ENCODE data around the gene TNS4. TPM values are rescaled to one million over a fixed set of nuclear protein-coding genes. Genes with fewer than 3 reads are reported as not detected.

The TNS4 gene
- total and polyA plus RNA-seq, 9 of the 15 experiments (the other 6 are each of a cell fraction or from before 2014, with no cell fraction given): 0.04 to 0.73 (median 0.24) TPM; not detected in 1

DNA sequence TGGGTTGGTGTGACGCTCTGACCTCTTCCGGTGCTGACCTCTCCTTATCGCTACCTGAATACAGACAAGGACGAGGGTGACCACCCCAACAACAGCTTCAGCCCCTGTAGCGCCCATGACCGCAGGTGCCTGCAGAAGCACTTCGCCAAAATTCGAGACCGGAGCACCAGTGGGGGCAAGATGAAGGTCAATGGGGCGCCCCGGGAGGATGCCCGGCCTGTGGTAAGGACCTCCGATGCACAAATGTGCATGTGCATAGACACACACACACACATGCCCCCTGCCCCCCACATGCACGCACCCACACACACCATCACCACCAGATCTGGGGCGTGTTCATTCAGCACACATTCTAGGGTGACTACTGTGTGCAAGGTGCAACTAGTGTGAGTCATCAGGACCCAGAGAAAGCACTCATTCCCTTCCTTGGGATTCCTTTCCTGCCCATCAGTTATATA, 48.5 kb downstream of the TNS4 start:
- no peak for ATAC-seq
- 76% methylated on average over 11 of the region's 15 CpGs for WGBS (ENCODE audit: insufficient coverage, low coverage, missing lambda C conversion rate)
- H3K4me2 ChIP-seq (ENCODE audit: insufficient read depth, low read length): no peak overlapping the region
- TF ChIP-seq PTTG1 (tag; IDR thresholded peaks at IDR 0.05; ENCODE audit: low read depth) (no peak), ESRRB (CRISPR knock-in tag; IDR thresholded peaks at IDR 0.05; ENCODE audit: borderline replicate concordance) (no peak), OTX1 (CRISPR knock-in tag; IDR thresholded peaks at IDR 0.05) (no peak), KDM1A (IDR thresholded peaks at IDR 0.05) (no peak), BMI1 (IDR thresholded peaks at IDR 0.05; ENCODE audit: low read length) (no peak), MAZ (CRISPR knock-in tag; conservative IDR thresholded peaks at IDR 0.05 in 1 of 2, IDR thresholded peaks at IDR 0.05 in 1 of 2) (no peak), PHB (CRISPR knock-in tag; IDR thresholded peaks at IDR 0.05) (no peak), DPF2 (IDR thresholded peaks at IDR 0.05) (no peak), HNRNPUL1 (IDR thresholded peaks at IDR 0.05; ENCODE audit: low read length) (no peak), ZBED1 (IDR thresholded peaks at IDR 0.05) (no peak), JUN (IDR thresholded peaks at IDR 0.05; ENCODE audit: borderline replicate concordance, low read depth, low read length) (no peak), JUN (CRISPR knock-in tag; IDR thresholded peaks at IDR 0.05; ENCODE audit: borderline replicate concordance) (no peak), ZZZ3 (IDR thresholded peaks at IDR 0.05) (no peak), MCM7 (IDR thresholded peaks at IDR 0.05) (no peak), CHD2 (IDR thresholded peaks at IDR 0.05; ENCODE audit: low read depth, low read length) (no peak)
- TF ChIP-seq, protein P1, sequence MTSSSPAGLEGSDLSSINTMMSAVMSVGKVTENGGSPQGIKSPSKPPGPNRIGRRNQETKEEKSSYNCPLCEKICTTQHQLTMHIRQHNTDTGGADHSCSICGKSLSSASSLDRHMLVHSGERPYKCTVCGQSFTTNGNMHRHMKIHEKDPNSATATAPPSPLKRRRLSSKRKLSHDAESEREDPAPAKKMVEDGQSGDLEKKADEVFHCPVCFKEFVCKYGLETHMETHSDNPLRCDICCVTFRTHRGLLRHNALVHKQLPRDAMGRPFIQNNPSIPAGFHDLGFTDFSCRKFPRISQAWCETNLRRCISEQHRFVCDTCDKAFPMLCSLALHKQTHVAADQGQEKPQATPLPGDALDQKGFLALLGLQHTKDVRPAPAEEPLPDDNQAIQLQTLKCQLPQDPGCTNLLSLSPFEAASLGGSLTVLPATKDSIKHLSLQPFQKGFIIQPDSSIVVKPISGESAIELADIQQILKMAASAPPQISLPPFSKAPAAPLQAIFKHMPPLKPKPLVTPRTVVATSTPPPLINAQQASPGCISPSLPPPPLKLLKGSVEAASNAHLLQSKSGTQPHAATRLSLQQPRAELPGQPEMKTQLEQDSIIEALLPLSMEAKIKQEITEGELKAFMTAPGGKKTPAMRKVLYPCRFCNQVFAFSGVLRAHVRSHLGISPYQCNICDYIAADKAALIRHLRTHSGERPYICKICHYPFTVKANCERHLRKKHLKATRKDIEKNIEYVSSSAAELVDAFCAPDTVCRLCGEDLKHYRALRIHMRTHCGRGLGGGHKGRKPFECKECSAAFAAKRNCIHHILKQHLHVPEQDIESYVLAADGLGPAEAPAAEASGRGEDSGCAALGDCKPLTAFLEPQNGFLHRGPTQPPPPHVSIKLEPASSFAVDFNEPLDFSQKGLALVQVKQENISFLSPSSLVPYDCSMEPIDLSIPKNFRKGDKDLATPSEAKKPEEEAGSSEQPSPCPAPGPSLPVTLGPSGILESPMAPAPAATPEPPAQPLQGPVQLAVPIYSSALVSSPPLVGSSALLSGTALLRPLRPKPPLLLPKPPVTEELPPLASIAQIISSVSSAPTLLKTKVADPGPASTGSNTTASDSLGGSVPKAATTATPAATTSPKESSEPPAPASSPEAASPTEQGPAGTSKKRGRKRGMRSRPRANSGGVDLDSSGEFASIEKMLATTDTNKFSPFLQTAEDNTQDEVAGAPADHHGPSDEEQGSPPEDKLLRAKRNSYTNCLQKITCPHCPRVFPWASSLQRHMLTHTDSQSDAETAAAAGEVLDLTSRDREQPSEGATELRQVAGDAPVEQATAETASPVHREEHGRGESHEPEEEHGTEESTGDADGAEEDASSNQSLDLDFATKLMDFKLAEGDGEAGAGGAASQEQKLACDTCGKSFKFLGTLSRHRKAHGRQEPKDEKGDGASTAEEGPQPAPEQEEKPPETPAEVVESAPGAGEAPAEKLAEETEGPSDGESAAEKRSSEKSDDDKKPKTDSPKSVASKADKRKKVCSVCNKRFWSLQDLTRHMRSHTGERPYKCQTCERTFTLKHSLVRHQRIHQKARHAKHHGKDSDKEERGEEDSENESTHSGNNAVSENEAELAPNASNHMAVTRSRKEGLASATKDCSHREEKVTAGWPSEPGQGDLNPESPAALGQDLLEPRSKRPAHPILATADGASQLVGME (CRISPR knock-in tag; IDR thresholded peaks at IDR 0.05): no peak
- TF ChIP-seq, protein P2, sequence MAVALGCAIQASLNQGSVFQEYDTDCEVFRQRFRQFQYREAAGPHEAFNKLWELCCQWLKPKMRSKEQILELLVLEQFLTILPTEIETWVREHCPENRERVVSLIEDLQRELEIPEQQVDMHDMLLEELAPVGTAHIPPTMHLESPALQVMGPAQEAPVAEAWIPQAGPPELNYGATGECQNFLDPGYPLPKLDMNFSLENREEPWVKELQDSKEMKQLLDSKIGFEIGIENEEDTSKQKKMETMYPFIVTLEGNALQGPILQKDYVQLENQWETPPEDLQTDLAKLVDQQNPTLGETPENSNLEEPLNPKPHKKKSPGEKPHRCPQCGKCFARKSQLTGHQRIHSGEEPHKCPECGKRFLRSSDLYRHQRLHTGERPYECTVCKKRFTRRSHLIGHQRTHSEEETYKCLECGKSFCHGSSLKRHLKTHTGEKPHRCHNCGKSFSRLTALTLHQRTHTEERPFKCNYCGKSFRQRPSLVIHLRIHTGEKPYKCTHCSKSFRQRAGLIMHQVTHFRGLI (CRISPR knock-in tag; IDR thresholded peaks at IDR 0.05): no peak
- TF ChIP-seq, protein P3, sequence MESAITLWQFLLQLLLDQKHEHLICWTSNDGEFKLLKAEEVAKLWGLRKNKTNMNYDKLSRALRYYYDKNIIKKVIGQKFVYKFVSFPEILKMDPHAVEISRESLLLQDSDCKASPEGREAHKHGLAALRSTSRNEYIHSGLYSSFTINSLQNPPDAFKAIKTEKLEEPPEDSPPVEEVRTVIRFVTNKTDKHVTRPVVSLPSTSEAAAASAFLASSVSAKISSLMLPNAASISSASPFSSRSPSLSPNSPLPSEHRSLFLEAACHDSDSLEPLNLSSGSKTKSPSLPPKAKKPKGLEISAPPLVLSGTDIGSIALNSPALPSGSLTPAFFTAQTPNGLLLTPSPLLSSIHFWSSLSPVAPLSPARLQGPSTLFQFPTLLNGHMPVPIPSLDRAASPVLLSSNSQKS (CRISPR knock-in tag; IDR thresholded peaks at IDR 0.05): no peak

More for the DNA sequence above, 48.5 kb downstream of the TNS4 start:
- intact Hi-C loops (cut with micrococcal nuclease): no loop called here
- H3K4me3 ChIP-seq: no peak overlapping the region
- H3K4me1 ChIP-seq (replicated peaks in 1 of 2; ENCODE audit: control insufficient read depth in 2 of 2, insufficient read depth in 2 of 2, low read length in 2 of 2): peaks cover 5% of the 10 kb centered on the region in 2 experiments; a peak in 3 of 5 replicates
- H3K27ac ChIP-seq (ENCODE audit: extremely low read depth, low read depth, low read length): no peak overlapping the region
- H3K79me2 ChIP-seq (ENCODE audit: control insufficient read depth, insufficient read depth, low read length): no peaks in the 10 kb centered on the region; the same call in 2 of the 3 replicates
- H3K9ac ChIP-seq (ENCODE audit: insufficient read depth in 1 of 2, low read depth in 2 of 2, low read length in 2 of 2): peak overlapping the region in 1 of 2 experiments; percentile 66; a peak in 1 of 4 replicates
- peaks cover 32% of the 10 kb centered on the region; the same call in 2 of the 3 replicates for H3K36me3 ChIP-seq (ENCODE audit: control insufficient read depth, insufficient read depth, low read length)
- H3K9me3 ChIP-seq (replicated peaks; ENCODE audit: control insufficient read depth, insufficient read depth, low read depth, low read length): no peaks in the 10 kb centered on the region
- ChIA-PET CTCF (ENCODE audit: low intra/inter-chr PET ratio) (no interaction called here), POLR2A (interaction anchor here (0.6 to 0.7 kb wide), 2 partner anchors 9 to 218 kb away, joined by 3 to 7 read pairs; no protein-coding TSS in a partner anchor)
- FAIRE-seq: no peak
- no peaks in the 10 kb centered on the region for H3K27me3 ChIP-seq (ENCODE audit: control insufficient read depth in 2 of 2, insufficient read depth in 2 of 2, low read length in 2 of 2)
- in situ Hi-C loops (cut with MboI): no loop called here
- DNase-seq (ENCODE audit: extremely low read depth in 1 of 4, low spot score in 3 of 4): no peak
- H3K9me1 ChIP-seq (ENCODE audit: control insufficient read depth, insufficient read depth, low read length): no peaks in the 10 kb centered on the region
- BruUV-seq (replicated peaks): no TSS peak
- H2AFZ ChIP-seq (ENCODE audit: low read depth, low read length): no peak overlapping the region
- no peaks in the 10 kb centered on the region for H4K20me1 ChIP-seq (replicated peaks; ENCODE audit: control insufficient read depth, insufficient read depth, low read length)

All from K562 (cell line).